Endometrial microvascular endothelial cells (primary cell): Measurements from ENCODE around the gene PLEKHA6. TPM values are rescaled to one million over a fixed set of nuclear protein-coding genes. Genes with fewer than 3 reads are reported as not detected.

Experiments used
- in situ Hi-C: cut with HindIII; loops from 2 replicates; pipeline ENCODE4 v1.10.0; 2017; ENCODE audit warnings: low sequenced_read_pairs, low pct_unique_long_range_greater_than_20kb; ENCODE audit errors: inconsistent ontology term
- total RNA-seq: library from RNA; depleted of rRNA; stranded (reverse); fragments of >200 nt; gene quantifications from one replicate; pipeline ENCODE4 v1.2.3, GENCODE V29; 2015; ENCODE audit errors: inconsistent ontology term

Gene PLEKHA6
- total RNA-seq, 1 donor from 2014 or later = 2.2 TPM

GRCh38 chr1:204232526-204232925 is 127.2 kb downstream of the PLEKHA6 start:
- in situ Hi-C loops = no loop called here

DNA sequence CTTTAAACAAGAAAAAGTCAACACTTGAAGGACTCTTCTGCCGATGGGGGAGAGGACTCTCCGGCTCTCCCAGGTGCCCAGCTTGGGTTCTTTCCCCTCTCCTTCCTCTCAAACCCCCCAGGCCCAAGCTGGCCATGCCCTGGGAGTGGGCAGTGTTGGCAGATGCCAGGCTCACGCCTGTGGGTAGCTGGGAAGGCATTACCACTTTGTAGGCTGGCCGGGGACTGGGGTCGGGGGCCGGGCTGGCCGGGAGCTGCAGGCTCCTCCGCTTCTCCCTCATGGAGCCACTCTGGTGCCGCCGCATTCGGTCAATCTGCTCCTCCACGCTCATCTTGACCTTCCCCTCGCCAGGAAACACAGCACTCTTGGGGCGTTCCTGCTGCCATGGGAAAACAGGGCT is 129.5 kb downstream of the PLEKHA6 start:
- in situ Hi-C loops = no loop called here

DNA sequence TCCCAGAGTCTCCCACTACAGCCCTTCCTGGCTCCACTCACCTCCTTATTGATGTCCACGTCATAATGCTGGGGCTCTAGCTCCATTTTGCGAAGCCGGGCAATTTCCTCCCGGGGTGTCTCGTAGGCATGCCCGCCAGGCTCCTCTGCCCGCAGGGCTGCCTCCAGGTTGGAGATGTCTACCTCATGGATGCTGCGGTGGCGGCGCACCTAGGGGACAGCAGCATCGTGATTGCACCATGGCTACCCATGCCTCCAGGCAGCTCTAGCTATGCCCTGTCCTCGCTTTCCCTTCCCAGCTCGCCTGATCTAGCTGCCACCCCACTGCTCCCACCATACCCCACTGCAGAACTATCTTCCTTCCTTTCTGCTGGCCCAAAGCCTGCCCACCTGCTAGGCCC is 130.8 kb downstream of the PLEKHA6 start:
- in situ Hi-C loops = no loop called here

- in situ Hi-C loops = no loop called here
Observed at GRCh38 chr1:204227996-204228785, 131.5 kb downstream of the PLEKHA6 start.

GRCh38 chr1:204227351-204227750 is 132.4 kb downstream of the PLEKHA6 start:
- in situ Hi-C loops = no loop called here

DNA sequence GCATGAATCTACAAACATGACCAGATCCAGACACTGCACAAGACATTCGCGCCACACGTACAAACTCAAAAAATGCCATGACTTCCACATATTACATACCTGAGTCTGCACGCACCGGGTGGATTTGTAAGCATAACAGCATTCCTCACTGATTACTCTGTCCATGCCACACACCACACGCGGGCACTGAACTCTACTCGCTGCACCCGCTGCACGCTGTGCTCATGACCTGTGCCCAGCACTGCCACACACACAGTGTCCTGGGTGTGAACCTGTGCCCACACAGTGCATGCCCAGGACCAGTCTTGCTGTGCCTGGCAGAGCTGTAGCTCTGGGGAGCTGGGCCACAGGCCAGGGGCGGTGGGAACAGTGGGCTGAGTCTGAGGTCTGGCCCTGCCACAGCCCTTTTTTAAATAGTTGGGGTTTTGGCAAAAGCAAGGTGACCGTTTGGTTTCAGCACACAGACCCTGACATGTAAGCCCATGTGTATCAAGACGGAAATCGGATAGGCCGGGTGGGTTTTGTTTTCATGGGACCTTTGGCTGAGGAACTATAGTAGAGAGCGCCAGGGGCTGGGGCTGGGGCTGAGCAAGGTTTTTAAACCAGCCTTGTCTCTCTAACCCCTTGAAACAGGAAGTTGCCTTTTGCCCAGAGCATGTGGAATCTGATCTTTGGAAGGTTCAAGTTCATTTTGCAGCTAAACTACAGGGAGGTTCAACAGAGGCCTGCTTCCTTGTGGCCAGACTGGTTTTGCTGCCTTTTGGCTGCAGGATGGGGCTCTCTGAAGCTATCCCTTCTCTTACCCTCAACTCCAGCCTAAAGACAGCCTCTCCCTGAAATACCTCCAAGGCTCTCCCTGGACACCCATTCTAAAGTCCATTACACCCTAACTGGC is 133.6 kb downstream of the PLEKHA6 start:
- in situ Hi-C loops = no loop called here

DNA sequence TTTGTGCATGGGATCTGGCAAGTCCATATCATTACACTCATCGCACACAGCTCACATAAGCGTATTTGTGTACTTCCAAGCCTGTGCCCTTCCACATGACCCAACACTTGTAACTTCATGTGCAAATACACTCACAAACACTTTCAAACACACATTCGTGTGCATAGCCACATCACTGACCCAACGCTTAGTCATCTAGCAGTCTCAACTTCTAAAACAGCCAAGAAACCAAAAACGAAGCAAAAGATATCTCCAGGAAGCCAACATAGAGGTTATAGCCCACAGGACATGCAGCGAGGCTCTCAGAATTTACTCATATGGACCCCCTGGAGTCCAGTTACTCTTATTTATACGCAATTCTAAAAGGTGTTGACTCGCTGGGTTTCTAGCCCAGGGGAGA is 135.1 kb downstream of the PLEKHA6 start:
- in situ Hi-C loops = no loop called here

DNA sequence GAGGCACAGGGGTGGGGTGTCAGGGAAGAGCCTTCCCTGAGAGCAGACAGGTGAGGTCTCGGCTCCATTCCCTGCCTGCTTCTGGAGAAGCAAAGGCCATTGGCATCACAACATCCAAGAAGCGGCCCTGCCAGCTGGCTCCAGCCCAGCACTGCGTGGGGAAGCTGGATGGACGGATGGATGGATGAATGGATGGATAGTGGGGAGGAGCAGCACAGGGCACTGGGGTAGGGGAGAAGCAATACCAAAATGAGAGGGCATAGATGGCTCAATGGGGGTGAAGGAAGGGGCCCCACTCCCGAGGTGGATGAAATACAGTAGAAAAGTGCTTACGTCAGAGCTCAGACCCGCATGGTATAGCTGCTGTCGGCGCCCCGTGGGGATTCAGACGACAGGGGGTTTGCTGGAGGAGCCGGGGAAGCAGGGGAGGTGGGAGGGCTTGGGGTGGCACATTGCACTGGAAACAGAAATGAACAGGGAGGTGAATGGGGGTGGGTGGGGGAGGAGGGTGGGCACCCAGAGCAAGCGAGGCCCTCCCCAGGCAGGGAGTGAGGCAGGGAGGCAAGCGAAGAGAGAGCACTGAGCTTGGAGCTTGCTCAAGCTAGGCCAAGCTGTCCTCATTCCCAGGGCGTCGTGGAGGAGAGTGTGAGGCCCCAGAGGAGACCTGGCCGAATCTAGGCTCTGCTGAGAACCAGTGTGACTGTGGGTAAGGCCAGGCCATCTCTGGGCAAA is 136.4 kb downstream of the PLEKHA6 start:
- in situ Hi-C loops = no loop called here

DNA sequence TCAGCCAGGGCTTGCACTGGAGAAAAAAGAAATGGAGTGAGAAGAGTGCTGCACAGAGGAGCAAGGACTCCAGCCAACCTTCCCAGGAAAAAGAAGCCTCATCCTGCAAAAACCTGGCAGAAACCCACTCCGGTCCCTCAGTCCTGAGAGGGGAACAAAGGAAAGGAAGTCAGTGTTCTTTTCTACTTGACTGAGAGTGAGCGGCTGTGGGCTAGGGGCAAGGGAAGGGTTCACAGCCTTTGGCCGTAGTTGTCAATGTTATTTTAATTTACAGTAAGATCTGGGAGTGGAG is 137.0 kb downstream of the PLEKHA6 start:
- in situ Hi-C loops = no loop called here

DNA sequence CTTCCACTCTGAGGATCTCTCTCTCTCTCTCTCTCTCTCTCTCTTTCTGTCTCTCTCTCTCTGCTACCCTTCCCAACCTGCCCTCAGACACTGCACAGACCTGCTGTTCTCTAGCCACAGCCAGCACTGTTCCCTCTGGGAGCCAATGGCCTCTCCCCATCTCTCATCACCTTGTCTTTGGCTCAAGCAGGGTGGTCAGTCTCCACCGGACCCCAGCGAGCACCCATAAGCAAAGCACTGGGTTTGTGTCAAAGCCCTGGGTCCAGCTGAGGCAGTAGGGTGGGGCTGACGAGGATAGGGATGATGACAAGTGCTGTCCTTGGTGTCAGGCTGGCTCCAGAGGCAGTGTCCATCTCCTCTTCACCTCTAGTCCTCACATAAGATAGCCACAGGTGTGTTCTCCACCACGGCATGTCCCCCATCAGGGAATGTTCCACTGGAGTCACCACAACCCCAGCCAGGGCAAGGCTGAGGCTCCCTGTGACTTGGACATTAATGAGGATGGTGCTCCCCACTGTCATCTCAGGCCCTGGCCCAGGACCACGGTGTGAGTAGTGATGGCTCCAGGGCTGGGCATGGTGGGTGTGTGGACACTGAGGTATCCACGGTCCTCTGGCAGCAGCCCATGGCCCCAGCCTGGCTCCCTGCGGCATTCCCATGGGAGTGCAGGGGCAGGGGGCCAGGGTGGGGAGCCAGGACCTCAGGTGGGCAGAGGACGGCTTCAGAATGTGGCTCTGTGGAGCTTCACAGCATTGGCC is 137.5 kb downstream of the PLEKHA6 start:
- in situ Hi-C loops = no loop called here

DNA sequence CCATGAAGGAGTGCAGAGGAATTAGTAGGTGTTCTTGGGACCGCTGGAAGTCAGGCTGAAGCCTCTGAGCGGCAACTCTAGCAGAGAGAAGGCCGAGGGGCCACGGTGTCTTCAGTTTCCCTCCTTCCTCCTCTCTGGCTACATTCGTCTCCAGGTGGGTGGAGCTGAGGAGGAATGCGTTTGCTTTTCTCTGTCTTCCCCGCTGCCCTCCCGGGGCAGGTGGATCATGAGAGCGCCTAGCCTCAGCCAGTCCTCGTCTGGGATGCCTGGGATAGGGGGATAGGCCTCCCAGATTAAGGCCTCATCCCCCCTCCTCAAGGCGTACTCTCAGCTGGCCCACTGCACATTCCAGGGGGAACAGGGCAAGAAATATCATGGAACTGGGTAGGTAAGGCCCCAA is 138.5 kb downstream of the PLEKHA6 start:
- in situ Hi-C loops = no loop called here

GRCh38 chr1:204219971-204220616 is 139.6 kb downstream of the PLEKHA6 start:
- in situ Hi-C loops = no loop called here

GRCh38 chr1:204218552-204218951 is 141.2 kb downstream of the PLEKHA6 start:
- in situ Hi-C loops = no loop called here

GRCh38 chr1:204217648-204218000 is 142.1 kb downstream of the PLEKHA6 start:
- in situ Hi-C loops = no loop called here

DNA sequence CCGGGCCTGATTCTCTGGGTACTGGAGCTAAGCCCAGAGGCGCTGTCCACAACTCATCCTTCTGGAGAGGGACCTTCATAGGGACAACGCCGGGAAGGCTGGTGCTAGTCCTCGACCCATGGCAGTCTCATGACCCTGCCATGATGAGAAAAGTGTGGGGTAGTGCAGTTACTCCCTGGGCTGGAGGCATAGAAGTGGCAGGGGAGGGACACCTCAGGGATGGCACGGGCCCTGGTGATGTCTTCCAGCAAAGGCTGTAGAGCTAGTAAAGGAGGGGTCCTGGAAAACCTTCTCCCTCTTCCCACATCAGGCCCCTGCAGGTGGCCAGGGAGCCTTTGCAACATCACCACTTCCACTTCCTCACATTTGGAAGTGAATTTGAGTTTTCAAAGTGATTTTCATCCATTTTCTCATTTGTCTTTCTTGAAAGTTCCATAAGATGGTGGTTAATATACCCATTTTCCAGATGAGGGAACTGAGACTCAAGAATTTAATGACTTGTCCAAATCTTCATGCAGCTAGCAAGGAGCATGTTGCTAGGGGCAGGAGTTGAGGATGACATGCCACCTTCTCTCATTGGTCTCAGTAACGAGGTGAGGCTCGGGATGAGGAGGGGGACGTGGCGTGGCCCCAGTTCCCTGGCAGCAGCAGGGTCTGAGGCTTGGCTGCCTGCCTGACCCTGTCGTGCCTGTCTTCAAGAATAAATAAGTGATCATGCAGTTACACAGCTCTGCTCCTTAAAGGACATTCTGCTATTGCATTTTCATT is 142.7 kb downstream of the PLEKHA6 start:
- in situ Hi-C loops = no loop called here

DNA sequence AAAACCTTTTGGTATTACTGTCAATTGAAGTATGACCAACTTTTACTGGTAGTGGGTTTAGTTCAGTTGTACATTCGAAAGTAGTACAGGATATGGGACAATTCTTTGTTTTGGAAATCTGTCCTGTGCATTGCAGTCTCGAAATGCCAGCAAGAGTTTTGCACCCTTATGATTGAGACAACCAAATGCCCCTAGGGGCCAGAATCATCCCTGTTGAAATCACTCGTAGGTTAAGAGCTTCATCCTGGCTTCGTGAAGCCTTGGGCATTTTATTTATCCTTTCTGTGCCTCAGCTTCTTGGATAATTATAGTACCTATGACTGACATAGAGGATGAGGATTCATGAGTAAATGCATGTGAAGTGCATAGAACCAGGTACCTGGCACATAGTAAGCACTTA is 143.5 kb downstream of the PLEKHA6 start:
- in situ Hi-C loops = no loop called here

- in situ Hi-C loops = no loop called here
Observed at GRCh38 chr1:204213668-204214662, 145.8 kb downstream of the PLEKHA6 start, which contains the start of gene GOLT1A. Gene GOLT1A, minus strand, starts transcription at chr1:204213988. Its CDS starts 82 bp downstream, at chr1:204213906.
